Nephron (organoid): Measurements from ENCODE around the gene PAX7.

Source experiments
- H3K27ac Mint-ChIP-seq, 3 experiments: 2 replicates each; pipeline ENCODE4 v1.8.0; 2020; ENCODE audit warnings: mixed read lengths in 3 of 3, mild to moderate bottlenecking in 2 of 3, moderate library complexity in 1 of 3
- H3K27me3 Mint-ChIP-seq: 2 replicates; pipeline ENCODE4 v1.8.0; 2021; ENCODE audit warnings: low read depth, mild to moderate bottlenecking, moderate library complexity, mixed read lengths
- H3K36me3 Mint-ChIP-seq: 2 replicates; pipeline ENCODE4 v1.8.0; 2020; ENCODE audit warnings: low read depth, mixed read lengths
- H3K4me1 Mint-ChIP-seq: 2 replicates; pipeline ENCODE4 v1.8.0; 2020; ENCODE audit warnings: mixed read lengths
- H3K4me3 Mint-ChIP-seq, 3 experiments: 2 replicates each; pipeline ENCODE4 v1.8.0; 2020; ENCODE audit warnings: mild to moderate bottlenecking in 3 of 3, mixed read lengths in 3 of 3, moderate library complexity in 2 of 3
- H3K9me3 Mint-ChIP-seq: 2 replicates; pipeline ENCODE4 v1.8.0; 2020; ENCODE audit warnings: mixed read lengths
- CTCF ChIP-seq, 3 experiments: fragments of 200-600 bp; sonication (generic); IDR thresholded peaks; one replicate each; pipeline ENCODE4 v1.5.0; 2021; ENCODE audit warnings: antibody characterized with exemption in 3 of 3; ENCODE audit not compliant: unreplicated experiment in 3 of 3

Gene PAX7

GRCh38 chr1:18676332-18676781 lies 45.7 kb downstream of the PAX7 start:
- Mint-ChIP-seq H3K27ac (peak overlapping the region in 2 of 3 experiments; percentile 51 to 81), H3K4me3 (no peak overlapping the region), H3K27me3 (peaks cover 75% of the 10 kb centered on the region), H3K4me1 (peaks cover 27% of the 10 kb centered on the region), H3K36me3 (no peaks in the 10 kb centered on the region), H3K9me3 (no peaks in the 10 kb centered on the region)
- no peak for TF ChIP-seq CTCF (IDR thresholded peaks at IDR 0.05; ENCODE audit: unreplicated experiment in 3 of 3)

GRCh38 chr1:18681423-18681835 lies 50.8 kb downstream of the PAX7 start:
- H3K9me3 Mint-ChIP-seq = no peaks in the 10 kb centered on the region
- no peak overlapping the region for H3K4me3 Mint-ChIP-seq
- peaks cover 68% of the 10 kb centered on the region for H3K27me3 Mint-ChIP-seq
- peak; percentile 39 to 52 (median 51) for TF ChIP-seq CTCF (IDR thresholded peaks at IDR 0.05; ENCODE audit: unreplicated experiment in 3 of 3)
- peak overlapping the region in 2 of 3 experiments; percentile 29 to 49 for H3K27ac Mint-ChIP-seq
- H3K36me3 Mint-ChIP-seq = no peaks in the 10 kb centered on the region
- H3K4me1 Mint-ChIP-seq = peaks cover 14% of the 10 kb centered on the region

GRCh38 chr1:18682375-18682774 lies 51.7 kb downstream of the PAX7 start:
- no peak overlapping the region for H3K4me3 Mint-ChIP-seq
- H3K27me3 Mint-ChIP-seq = peaks cover 60% of the 10 kb centered on the region
- no peaks in the 10 kb centered on the region for H3K9me3 Mint-ChIP-seq
- H3K4me1 Mint-ChIP-seq = peaks cover 14% of the 10 kb centered on the region
- no peak for TF ChIP-seq CTCF (IDR thresholded peaks at IDR 0.05; ENCODE audit: unreplicated experiment in 3 of 3)
- H3K27ac Mint-ChIP-seq = no peak overlapping the region
- H3K36me3 Mint-ChIP-seq = no peaks in the 10 kb centered on the region

GRCh38 chr1:18684303-18684702 lies 53.7 kb downstream of the PAX7 start:
- peaks cover 14% of the 10 kb centered on the region for H3K4me1 Mint-ChIP-seq
- no peaks in the 10 kb centered on the region for H3K36me3 Mint-ChIP-seq
- no peak for TF ChIP-seq CTCF (IDR thresholded peaks at IDR 0.05; ENCODE audit: unreplicated experiment in 3 of 3)

GRCh38 chr1:18686540-18686939 lies 55.9 kb downstream of the PAX7 start:
- H3K27me3 Mint-ChIP-seq = peaks cover 48% of the 10 kb centered on the region
- peaks cover 14% of the 10 kb centered on the region for H3K4me1 Mint-ChIP-seq
- H3K4me3 Mint-ChIP-seq = no peak overlapping the region
- H3K27ac Mint-ChIP-seq = no peak overlapping the region
- H3K36me3 Mint-ChIP-seq = no peaks in the 10 kb centered on the region
- TF ChIP-seq CTCF (IDR thresholded peaks at IDR 0.05; ENCODE audit: unreplicated experiment in 3 of 3) = no peak
- H3K9me3 Mint-ChIP-seq = no peaks in the 10 kb centered on the region

More at GRCh38 chr1:18684303-18684702, 53.7 kb downstream of the PAX7 start:
- H3K4me3 Mint-ChIP-seq = no peak overlapping the region
- H3K27me3 Mint-ChIP-seq = peaks cover 54% of the 10 kb centered on the region
- H3K27ac Mint-ChIP-seq = no peak overlapping the region
- H3K9me3 Mint-ChIP-seq = no peaks in the 10 kb centered on the region

- H3K4me3 Mint-ChIP-seq = no peak overlapping the region
- no peaks in the 10 kb centered on the region for H3K36me3 Mint-ChIP-seq
- H3K4me1 Mint-ChIP-seq = peaks cover 20% of the 10 kb centered on the region
- no peaks in the 10 kb centered on the region for H3K9me3 Mint-ChIP-seq
- no peak overlapping the region for H3K27ac Mint-ChIP-seq
- no peak for TF ChIP-seq CTCF (IDR thresholded peaks at IDR 0.05; ENCODE audit: unreplicated experiment in 3 of 3)
- H3K27me3 Mint-ChIP-seq = peaks cover 55% of the 10 kb centered on the region
These were observed 56.6 kb downstream of the PAX7 start for GRCh38 chr1:18687273-18687672.
